Uterus (tissue), 2 donors: ENCODE results near the gene LRBA.

Experiments used
- POLR2A ChIP-seq, 2 donors: fragments of 450-650 bp; IDR thresholded peaks; one replicate each; pipeline ENCODE4 v1.6.1; 2016; ENCODE audit warnings: antibody characterized with exemption in 2 of 2, mild to moderate bottlenecking in 1 of 2, moderate library complexity in 1 of 2
- TF ChIP-seq, protein P1 (sequence below), 4 experiments: fragments of 200-600 bp in 2 of 4; fragments of 450-650 bp in 2 of 4; sonication (generic) in 2 of 4; IDR thresholded peaks; one replicate each; pipeline ENCODE4 v1.5.1; 2016 to 2019; ENCODE audit warnings: antibody characterized with exemption in 4 of 4, mild to moderate bottlenecking in 2 of 4, moderate library complexity in 1 of 4

DNA sequence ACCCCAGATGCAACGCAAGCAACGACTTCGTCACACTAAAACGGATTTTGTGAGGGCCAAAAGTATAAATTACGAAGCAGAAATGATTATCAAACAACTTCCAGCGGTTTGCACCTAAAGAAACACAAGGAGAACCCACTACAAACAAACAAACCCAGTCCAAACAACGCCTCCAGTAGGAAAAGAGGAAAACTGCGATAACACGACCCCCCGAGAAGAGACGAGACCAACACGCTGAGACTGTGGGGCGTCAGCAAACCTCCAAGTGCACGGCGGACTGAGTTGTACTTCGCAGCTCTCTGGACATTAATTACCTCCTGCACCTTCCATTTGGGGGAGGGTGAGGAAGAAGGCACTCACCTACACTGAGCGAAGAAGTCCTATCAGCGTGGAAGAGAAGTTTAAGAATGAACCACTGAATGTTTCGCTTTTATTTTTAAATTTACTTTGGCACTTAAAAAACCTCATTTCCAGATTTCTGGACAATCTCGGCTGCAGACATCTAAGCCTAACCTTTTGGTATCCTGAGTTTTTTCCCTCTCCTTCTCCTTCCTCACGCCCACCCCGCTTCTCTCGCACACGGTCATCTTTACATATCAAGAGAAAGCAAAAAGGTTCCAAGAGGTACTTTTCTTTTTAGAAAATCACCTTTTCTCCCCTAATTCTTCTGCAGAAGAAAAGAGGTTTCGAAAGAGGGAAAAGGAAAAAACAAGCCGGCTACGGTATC lies 432.8 kb downstream of the LRBA start, which contains the start of gene MAB21L2:
- TF ChIP-seq, protein P1, sequence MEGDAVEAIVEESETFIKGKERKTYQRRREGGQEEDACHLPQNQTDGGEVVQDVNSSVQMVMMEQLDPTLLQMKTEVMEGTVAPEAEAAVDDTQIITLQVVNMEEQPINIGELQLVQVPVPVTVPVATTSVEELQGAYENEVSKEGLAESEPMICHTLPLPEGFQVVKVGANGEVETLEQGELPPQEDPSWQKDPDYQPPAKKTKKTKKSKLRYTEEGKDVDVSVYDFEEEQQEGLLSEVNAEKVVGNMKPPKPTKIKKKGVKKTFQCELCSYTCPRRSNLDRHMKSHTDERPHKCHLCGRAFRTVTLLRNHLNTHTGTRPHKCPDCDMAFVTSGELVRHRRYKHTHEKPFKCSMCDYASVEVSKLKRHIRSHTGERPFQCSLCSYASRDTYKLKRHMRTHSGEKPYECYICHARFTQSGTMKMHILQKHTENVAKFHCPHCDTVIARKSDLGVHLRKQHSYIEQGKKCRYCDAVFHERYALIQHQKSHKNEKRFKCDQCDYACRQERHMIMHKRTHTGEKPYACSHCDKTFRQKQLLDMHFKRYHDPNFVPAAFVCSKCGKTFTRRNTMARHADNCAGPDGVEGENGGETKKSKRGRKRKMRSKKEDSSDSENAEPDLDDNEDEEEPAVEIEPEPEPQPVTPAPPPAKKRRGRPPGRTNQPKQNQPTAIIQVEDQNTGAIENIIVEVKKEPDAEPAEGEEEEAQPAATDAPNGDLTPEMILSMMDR (IDR thresholded peaks at IDR 0.05) = no peak
- TF ChIP-seq POLR2A (IDR thresholded peaks at IDR 0.05) = no peak
